GM19372 (cell line): ENCODE measurements around the gene LRRC47.
A peak's percentile ranks its signal among the peaks of the same experiment; 100 is the strongest.
"Not testable (repeated sequence)": the region's sequence is repeated elsewhere in the genome, so short reads cannot be mapped to it uniquely, and the experiment has no call there.

Experiments used
- ATAC-seq: cut with Tn5 transposase; IDR thresholded peaks from one replicate; pipeline ENCODE4 v1.9.1; 2021; ENCODE audit warnings: mild to moderate bottlenecking, low read depth, moderate library complexity; ENCODE audit not compliant: unreplicated experiment

LRRC47 gene

DNA sequence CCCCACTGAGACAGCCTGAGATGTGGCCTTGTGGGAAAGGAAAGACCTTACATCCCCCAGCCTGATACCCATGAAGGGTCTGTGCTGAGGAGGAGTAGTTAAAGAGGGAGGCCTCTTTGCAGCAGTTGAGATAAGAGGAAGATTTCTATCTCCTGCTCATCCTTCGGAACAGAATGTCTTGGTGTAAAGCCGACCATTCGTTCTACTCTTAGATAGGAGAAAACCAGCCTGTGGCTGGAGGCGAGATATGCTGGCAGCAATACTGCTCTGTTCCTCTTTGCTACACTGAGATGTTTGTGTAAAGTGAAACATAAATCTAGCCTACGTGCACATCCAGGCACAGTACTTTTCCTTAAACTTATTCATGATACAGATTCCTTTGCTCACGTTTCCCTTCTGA is 45.6 kb downstream of the LRRC47 start:
- no peak for ATAC-seq

DNA sequence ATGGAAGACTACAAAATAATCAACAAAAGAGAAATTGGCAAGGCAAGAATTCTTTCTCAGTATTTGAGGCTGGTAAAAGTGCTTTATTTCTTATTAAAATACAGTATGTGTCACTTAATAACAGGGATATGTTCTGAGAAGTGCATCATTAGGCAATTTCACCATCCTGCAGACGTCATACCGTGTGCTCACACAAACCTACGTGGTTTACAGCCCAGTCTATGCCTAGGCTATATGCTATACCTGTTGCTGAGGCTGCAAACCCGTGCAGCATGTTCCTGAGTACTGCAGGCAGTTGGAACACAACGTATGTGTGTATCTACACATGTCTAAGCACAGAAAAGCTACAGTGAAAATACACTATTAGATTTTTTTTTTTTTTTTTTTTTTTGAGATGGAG is 46.8 kb downstream of the LRRC47 start:
- ATAC-seq = no peak

DNA sequence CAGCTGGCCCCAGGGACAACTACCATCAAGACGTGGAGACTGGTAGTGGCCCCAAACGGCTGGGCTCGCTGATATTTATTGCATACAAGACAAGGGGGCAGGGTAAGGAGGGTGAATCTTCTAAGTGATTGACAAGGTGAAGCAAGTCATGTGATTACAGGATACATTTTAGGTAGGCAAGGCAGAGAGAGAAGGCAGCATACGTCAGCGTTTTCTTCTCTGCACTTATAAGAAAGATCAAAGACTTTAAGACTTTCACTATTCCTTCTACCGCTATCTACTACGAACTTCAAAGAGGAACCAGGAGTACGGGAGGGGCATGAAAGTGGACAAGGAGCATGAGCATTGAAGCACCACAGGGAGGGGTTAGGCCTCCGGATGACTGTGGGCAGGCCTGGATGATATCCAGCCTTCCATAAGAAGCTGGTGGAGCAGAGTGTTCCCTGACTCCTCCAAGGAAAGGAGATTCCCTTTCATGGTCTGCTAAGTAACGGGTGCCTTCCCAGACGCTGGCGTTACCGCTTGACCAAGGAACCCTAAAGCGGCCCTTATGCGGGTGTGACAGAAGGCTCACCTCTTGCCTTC is 47.9 kb downstream of the LRRC47 start:
- ATAC-seq = not testable (repeated sequence)

DNA sequence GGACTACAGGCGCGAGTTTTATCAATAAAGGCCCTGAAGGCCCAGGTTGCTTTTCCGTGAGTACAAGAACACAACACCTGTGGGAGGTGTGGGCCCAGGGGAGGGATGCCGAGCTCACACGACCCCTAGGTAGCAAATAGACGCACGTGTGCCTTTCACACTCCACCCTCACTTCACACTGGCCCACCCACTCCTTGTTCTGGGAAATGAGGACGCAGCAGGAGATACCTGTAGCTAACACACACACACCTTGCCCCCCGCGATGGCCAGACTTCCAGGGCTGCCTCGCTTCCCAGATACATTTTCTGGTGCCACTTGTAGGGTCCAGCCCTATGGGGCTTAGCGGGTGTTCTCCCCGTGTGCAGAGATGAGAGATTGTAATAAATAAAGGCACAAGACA is 48.4 kb downstream of the LRRC47 start:
- ATAC-seq = no peak

DNA sequence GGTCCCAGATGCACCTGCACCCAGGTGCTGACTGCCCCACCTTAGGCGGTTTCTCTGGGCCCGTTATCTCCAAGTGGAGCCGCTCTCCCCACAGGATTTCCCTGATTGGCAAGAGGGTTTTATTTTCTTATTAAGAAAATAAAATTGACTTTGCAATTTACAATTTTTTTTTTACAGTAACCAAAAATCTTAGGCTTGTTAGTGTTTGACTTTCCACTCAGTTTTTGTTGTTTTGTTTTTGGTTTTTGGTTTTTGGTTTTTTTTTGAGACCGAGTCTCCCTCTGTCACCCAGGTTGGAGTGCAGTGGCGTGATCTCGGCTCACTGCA is 48.8 kb downstream of the LRRC47 start:
- no peak for ATAC-seq

DNA sequence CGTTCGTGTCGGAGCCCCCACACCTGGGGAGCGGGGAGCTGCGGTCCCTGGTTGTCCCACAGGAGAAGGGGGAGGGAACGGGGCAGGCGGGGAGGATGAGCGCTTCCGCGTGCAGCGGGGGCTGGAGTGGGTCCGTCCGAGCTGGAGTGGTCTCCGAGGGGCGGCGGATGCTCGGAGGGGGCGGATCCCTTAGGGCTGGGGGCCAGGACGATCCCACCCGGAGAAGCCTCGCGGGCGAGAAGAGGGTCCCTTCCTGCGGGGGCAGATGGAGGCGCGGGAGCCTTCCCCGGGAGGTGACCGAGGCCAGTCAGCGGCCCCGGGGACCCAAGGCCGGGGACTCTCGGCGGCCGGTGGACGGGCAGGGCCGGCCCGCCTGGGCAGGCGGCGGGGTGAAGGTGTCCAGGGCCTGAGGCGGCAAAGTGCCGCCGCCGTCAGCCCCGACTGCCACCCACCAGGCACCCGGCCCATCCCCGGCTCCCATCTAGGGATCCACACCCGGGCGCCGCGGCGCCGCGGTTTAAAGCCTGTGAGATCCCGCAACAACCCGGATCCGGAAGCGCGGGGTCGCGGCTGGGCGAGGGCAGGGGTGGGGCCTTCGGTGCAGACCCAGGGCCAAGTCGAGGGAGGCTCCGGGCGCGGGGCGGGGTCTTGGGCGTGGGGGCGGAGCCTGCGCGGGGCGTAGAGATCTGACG is 49.3 kb downstream of the LRRC47 start:
- peak; percentile 87 for ATAC-seq

DNA sequence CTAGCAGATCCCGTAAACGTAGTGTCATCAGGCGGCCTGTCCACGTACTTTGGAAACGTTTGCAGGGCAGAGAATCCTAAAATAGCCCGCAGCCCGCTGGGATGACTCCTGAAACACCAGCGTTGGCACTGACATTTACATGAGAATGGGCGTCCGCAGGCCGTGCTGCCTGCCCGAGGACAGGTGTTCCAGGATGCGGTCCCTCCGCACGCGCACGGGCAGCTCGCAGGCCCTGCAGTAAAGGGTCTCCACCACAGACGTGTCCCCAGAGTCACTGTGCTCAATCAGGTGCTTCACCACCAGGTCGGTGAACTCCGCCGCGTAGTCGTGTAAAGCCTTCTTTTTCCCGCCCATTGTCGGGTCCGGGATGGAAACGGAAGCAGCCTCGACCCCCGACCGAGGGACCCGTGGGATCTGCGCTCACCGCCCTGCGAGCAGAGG is 49.9 kb downstream of the LRRC47 start:
- ATAC-seq = no peak

DNA sequence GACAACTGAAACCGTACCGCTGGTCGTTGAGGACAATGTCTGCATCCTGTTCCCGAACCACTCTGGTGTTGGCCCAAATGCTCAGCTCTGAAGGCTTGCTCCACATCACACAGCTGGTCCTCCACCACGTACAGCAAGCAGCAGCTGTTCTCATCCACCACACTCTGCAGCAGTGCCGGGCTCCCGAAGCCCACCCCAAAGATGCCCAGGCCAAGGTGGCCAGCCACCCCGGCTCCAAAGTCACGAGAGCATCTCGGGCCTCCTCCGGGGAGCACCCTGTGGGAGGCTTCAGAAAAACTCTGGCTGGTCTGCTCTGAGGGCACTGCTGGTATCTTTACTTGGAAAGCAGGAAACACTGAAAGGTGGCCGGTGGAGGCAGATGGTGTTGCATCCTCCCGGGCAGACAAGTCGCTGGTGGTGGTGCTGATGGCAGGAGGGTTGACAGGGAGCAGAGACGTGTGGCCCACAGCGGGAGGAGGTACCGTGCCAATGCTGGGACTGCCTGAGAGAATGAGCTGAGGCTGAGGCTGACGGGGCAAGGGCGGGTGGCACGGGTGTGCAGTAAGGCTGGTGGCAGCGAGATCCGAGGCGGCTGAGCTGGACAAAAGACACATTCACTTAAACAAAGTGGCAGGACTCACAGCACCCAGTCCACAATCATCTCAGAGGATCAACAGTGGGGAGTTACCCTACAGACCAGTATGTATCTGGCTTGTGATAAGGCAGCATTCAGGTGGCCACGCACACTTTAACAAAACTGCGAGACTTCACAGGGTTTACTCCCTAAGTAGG is 50.5 kb downstream of the LRRC47 start:
- no peak for ATAC-seq

DNA sequence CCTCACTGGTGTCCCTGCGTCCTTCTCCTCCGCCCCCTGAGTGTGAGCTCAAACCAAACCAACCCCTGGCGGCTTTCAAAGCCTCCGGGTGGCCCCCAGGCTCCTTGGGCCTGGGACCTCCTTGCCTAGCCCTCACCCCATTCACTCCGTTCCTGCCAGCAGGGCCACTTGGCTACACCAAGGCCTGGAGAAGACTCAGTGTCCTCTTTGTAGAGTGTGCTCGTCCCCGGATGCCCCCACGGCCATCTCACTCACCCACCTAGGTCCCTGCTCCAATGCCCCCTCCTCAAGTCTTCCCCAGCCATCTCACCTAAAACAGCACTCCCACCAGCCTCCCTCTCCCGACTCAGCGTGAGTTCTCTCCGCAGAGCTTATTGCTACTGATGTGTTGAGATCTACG is 51.2 kb downstream of the LRRC47 start:
- no peak for ATAC-seq

DNA sequence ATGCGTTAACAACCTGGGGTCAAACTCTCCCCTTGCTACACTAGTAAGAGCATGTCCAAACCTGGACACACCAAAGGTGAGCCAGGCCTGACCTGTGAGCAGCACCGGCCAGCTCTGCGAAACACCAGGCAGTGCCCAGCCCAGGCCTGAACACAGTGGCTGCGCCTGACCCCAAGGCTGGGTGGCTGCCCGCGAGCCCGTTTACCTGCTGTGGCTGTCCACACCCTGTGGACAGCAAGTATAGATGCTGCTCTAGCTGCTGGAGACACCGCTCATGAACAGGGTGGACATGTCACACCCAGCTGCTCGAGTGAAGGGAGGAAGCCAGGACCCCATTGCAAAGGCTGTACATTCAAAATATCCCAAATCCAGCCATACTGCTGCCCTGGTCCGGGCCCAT is 51.7 kb downstream of the LRRC47 start:
- ATAC-seq = no peak

DNA sequence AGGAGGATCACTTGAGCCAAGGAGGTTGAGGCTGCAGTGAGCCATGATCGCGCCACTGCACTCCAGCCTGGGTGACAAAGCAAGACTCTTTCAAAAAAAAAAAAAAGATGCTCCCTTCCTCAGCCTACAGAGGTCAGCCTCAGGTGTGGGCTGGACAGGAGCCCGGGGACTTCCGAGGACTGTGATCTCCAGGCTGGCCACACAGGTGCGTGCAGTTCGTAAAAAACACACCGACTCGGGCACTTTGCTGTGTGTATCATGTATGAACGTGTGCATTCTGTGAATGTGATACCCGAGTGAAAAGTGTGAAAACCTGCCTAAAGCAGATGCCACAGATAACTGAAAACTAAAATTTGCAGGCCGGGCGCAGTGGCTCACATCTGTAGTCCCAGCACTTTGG is 52.5 kb downstream of the LRRC47 start:
- no peak for ATAC-seq

DNA sequence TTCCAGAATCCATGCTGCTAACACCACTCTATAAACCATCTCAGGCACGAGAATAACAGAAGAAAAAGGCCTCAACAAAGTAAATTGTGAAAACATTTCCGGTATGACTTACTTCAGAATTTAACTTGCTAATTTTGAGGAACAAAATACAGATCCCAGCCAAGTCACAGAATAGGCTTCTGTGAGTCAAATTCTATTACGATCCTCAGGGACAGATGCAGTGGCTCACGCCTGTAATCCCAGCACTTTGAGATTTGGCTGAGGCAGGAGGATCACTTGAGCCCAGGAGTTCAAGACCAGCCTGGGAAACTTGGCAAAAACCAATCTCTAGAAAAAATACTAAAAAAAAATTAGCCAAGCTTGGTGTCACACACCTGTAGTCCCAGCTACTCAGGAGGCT is 52.9 kb downstream of the LRRC47 start:
- ATAC-seq = no peak

DNA sequence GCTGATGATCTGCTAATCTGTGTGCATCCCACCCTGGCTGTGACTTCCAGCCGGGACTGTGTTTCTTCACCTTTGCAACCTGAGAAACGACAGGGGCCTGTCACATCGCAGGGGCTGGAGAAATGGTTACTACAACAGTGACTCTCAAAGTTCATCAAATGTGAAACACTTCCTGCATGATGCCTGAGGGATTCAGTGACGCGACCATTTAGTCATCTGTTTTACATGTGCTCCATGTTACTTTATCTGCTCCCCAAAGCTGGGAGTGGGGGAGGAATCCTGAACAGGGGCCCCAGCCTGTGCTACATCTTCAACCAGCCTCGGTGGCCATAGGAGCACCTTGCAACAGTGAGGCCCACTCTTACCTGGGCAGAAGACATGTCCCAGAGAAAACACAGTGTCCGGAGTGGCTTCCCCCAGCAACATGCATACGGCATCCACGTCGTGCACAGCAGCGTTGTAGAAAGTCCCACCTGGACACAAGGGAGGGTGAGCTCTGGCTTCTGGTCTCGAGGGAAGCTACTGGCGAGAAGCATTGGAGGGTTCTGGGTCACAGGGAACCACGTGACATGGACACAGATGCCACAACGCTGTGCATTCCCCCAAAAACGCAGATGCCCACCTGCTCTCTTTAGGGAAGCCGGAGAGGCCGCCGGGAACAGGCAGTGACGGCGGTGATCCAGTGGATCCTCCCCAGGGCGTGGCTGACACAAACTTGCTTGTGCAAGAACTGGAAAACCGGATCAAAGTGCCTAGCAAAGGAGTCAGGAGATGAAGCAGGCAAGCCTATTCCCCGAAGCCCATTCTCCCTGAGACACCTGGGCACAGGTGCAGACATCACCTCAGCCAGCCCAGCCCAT is 53.6 kb downstream of the LRRC47 start:
- no peak for ATAC-seq

DNA sequence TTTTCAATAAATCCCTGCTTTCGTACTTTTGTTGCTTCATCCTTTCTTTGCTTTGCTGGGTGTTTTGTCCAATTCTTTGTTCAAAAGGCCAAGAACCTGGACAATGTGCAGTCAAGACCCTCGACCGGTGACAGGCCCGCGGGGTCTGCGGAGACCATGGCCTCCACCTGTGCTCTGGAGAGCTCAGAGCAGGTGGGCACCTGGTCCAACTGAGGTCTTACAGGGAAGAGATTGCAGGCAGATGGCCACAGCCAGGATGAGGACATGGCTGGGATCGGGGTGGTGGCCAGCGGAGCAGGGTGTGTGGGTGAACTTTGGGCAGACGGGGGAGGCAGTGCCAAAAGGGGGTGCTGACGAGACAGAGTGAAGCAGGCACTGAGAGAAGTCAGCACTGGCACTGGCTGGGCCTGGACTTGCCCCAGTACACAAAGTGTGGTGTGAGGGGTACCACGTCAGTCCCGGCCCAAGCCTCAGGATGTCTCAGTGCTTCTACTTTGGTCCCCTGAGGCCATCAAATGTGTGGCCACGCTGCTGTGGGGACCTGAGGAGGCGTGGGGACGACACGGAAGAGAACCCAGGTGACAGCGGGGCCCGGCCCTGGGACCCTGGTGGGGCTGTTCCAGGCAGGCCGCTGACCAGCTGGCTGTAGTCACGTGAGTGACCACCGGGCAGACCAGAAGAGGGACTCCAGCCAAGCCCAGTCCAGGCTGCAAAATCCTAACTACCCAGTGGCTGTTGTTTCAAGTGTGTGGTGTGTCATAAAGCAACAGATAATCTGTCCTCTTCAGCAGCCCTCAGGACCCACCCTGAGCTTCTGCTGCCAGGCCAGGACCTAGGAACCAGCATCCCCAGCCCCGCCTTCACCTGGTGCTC is 54.5 kb downstream of the LRRC47 start:
- no peak for ATAC-seq

DNA sequence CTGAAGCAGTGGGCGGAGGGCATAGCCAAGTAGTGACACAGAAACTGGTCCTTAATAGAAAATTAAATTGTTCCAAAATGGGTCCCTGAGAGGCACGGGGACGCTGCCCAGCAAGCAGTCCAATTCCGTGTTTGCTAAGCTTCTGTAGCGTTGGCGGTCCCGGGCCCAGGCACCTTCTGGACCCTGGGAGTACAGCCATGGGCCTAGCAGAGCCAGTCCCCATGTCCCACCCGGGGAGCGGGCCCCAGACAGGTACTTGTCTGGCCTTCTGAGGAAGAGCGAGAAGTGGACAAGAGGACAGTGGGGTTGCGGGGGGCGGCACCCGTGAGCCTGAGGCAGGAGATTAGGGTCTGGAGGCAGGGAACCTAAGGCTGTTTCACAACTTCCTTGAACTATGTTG is 55.5 kb downstream of the LRRC47 start:
- no peak for ATAC-seq

DNA sequence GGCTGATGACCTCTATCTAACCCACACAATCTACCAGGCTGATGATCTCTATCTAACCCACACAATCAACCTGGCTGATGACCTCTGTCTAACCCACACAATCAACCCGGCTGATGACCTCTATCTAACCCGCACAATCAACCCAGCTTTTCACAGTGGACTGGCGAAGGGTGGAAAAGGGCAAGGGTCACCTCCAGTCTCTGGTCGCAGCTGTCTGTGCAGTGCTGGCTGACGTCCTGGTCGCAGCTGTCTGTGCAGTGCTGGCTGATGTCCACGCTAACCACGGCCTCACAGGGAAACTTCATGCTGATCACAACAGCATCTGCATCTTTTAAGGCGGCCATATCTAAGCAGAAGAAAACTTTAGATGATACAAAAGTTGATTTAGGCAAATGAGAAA is 56.3 kb downstream of the LRRC47 start:
- ATAC-seq = no peak

DNA sequence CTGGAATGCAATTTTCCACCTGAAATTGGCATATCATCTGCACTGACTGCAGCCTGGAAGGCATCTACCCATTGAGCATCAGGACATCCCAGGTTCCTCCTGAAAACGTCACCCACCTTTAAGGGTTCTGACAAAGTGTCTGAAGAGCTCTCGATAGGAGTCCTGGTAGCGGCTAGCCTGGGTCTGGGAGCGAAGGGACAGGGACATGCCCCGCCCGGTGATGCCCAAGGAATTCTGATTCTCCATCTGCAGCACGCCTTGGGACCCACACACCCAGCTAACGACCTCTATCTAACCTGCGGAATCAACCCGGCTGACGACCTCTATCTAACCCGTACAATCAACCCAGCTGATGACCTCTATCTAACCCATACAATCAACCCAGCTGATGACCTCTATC is 57.4 kb downstream of the LRRC47 start:
- no peak for ATAC-seq

DNA sequence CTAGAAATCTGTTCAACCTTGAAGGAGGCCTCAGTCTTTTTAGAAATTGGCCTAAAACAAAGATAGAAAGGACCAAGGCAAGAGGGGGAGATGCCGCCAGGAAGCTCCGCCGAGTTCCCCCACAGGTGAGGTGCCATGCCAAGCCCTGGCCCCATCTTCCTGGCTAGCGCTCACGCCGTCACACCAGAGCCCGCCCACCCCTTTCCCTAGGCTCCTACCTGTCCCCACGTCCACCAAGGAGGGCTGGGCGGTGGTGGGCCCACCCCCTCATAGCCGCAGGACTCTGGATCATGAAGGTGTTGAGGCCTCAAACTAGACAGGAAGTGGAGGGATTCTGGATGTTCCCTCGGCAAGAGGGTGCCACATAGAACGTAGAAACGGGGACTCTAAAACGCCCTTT is 59.6 kb downstream of the LRRC47 start:
- ATAC-seq = no peak

DNA sequence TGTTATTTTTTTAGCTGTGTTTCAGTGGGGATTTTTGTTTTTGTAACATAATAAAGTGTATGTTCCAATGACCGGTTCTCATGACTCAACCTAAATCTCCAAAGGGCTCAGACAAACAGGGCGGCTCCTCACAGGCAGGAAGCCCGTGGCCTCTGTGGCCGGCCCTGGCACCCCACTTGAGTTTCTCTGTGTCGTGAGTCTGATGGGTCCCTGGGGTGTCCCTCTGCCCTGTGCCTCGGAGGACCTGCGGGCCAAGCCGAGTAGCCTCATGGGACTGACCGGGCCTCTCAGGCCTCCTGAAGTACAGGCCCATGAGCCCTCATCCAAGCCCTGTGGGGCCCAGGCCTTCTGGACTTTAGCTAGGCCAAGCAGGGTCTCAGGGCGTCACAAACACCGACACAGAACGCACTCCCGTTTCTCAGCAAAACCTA is 60.2 kb downstream of the LRRC47 start:
- ATAC-seq = no peak

DNA sequence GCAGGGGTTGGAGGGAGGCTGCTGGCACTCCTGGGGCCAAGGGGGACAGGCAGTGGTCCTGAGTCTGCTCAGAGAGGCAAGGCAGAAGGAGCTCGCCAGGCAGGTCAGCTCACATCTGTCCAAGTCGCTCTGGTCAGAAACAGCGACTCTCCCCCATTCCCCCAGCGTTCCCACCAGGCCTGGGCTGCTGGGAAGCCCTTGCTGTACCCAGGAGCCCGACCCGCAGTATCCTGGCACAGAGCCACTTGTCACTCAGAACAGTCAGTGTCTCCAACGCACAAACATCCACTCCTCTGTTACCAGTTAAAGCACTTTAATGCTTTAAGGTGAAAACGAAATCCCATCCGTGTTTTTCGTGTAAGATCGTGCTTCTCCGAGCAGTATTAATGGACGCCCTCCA is 60.6 kb downstream of the LRRC47 start:
- no peak for ATAC-seq
